ENCODE measurements around the gene BLZF1. TPM values are rescaled to one million over a fixed set of nuclear protein-coding genes. Genes with fewer than 3 reads are reported as not detected.

Gene BLZF1
- total and polyA plus RNA-seq, 12 donors, result 8.4 to 32.5 (median 24.1) TPM

DNA sequence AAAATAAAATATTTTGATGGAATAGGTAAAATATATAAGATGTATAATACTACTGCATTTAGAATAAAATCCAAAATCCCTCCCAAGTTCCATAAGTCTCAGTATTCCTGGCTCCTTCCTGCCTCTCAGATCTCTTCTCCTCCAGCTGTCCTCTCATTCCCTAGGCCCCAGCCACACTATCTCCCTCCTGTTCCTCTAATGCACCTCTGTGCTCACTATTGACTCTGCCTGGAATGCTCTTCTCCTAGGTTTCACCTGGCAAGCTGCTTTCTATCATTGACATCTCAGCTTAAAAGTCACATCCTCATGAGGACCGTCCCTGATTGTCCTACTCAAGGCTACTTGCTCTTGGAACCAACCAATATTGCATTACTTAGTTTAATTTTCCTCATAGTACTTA, 7.6 kb upstream of the BLZF1 start:
- DNase-seq (no peak), ATAC-seq (no peak)
- Histone ChIP-seq H3K36me3 (no peaks in the 10 kb centered on the region), H3K4me3 (no peak overlapping the region), H3K9me3 (no peaks in the 10 kb centered on the region), H3K4me1 (no peaks in the 10 kb centered on the region), H3K27ac (no peak overlapping the region), H3K27me3 (no peaks in the 10 kb centered on the region)
- TF ChIP-seq, protein P1, sequence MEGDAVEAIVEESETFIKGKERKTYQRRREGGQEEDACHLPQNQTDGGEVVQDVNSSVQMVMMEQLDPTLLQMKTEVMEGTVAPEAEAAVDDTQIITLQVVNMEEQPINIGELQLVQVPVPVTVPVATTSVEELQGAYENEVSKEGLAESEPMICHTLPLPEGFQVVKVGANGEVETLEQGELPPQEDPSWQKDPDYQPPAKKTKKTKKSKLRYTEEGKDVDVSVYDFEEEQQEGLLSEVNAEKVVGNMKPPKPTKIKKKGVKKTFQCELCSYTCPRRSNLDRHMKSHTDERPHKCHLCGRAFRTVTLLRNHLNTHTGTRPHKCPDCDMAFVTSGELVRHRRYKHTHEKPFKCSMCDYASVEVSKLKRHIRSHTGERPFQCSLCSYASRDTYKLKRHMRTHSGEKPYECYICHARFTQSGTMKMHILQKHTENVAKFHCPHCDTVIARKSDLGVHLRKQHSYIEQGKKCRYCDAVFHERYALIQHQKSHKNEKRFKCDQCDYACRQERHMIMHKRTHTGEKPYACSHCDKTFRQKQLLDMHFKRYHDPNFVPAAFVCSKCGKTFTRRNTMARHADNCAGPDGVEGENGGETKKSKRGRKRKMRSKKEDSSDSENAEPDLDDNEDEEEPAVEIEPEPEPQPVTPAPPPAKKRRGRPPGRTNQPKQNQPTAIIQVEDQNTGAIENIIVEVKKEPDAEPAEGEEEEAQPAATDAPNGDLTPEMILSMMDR (IDR thresholded peaks at IDR 0.05), result no peak
- intact Hi-C loops (cut with DNase I), result no loop called here
- 88 to 98% methylated on average over 1 of the region's 1 CpG for WGBS, 2 donors

DNA sequence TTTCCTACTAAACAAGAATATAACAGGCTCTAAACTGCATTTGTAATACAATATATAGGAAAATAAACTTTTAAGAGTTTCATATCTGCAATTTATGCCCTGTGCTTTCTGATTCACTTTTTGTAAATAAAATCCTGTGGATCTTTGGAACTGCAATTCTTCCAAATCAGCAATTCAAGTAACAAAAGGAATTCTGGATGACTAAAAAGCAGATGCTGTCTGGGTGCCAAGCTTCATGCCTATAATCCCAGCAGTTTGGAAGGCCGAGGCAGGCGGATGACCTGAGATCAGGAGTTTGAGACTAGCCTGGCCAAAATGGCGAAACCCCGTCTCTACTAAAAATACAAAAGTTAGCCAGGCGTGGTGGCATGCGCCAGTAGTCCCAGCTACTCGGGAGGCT, 6.7 kb upstream of the BLZF1 start:
- no peak for ATAC-seq
- intact Hi-C loops (cut with DNase I), result no loop called here

DNA sequence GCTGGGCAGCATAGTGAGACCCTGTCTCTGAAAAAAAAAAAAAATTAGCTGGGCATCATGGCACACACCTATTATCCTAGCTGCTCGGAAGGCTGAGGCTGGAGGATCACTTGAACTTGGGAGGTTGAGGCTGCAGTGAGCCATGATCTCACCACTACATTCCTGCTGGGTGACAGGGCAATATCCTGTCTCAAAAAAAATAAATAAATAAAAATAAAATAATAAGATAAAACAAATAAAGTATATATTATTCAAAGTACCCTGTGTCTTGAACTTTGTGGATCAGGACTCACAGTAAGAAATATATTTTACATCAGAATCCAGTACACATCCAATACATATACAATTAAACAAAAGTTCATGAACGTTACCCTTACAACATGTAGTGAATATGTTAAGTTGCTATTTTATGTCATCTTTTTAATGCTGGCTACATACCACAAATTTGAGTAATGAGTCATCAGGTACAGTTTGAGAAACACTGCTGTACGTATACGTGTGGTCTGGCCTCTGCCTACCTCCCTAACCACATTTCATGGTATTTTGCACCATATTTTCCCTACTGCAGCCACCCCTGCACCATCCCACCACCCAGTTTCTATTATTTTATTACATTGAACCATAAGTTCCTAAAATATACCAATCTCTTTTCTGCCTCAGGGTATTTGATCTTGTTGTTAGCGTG, 4.8 kb upstream of the BLZF1 start:
- TF ChIP-seq, protein P1 (IDR thresholded peaks at IDR 0.05), result no peak
- 88 to 93% methylated on average over 5 of the region's 5 CpGs for WGBS, 2 donors
- H3K36me3 ChIP-seq, result no peaks in the 10 kb centered on the region
- H3K27me3 ChIP-seq, result no peaks in the 10 kb centered on the region
- ATAC-seq (no peak), DNase-seq (no peak)
- H3K9me3 ChIP-seq, result no peaks in the 10 kb centered on the region
- H3K4me1 ChIP-seq, result peaks cover 0 to 10% (median 7%) of the 10 kb centered on the region in 9 donors
- intact Hi-C loops (cut with DNase I), result no loop called here
- H3K4me3 ChIP-seq, result no peak overlapping the region
- no peak overlapping the region for H3K27ac ChIP-seq

More for the DNA sequence above, 6.7 kb upstream of the BLZF1 start:
- Histone ChIP-seq H3K27ac (no peak overlapping the region), H3K4me3 (no peak overlapping the region), H3K27me3 (no peaks in the 10 kb centered on the region), H3K9me3 (no peaks in the 10 kb centered on the region), H3K4me1 (peaks cover 0 to under 1% (median 0%) of the 10 kb centered on the region in 9 donors), H3K36me3 (no peaks in the 10 kb centered on the region)
- DNase-seq, result no peak
- TF ChIP-seq, protein P1 (IDR thresholded peaks at IDR 0.05), result no peak
- WGBS, 2 donors, result 93 to 94% methylated on average over 7 of the region's 7 CpGs

GRCh38 chr1:169364948-169365347, 3.0 kb upstream of the BLZF1 start:
- ATAC-seq (no peak), DNase-seq (no peak)
- Histone ChIP-seq H3K27ac (no peak overlapping the region), H3K27me3 (no peaks in the 10 kb centered on the region), H3K36me3 (peaks cover 0 to 5% (median 0%) of the 10 kb centered on the region in 9 donors), H3K4me3 (no peak overlapping the region), H3K9me3 (no peaks in the 10 kb centered on the region), H3K4me1 (peaks cover 0 to 22% (median 18%) of the 10 kb centered on the region in 9 donors)
- 95 to 99% methylated on average over 2 of the region's 2 CpGs for WGBS, 2 donors
- intact Hi-C loops (cut with DNase I), result loop anchor here in 1 of 10 donors (5.0 kb wide), 1 partner anchor 122 kb away; the partner anchor contains the start of gene SLC19A2
- TF ChIP-seq, protein P1 (IDR thresholded peaks at IDR 0.05), result no peak
